PC-3 (cell line): ENCODE results near the gene MRPL11. TPM values are rescaled to one million over a fixed set of nuclear protein-coding genes. Genes with fewer than 3 reads are reported as not detected.

ENCODE experiments used
- ATAC-seq: fragments of 200-7000 bp; cut with Tn5 transposase; 2 replicates; pipeline ENCODE4 v1.9.1; 2020; ENCODE audit warnings: mild to moderate bottlenecking, moderate library complexity
- BruUV-seq: library from RNA; stranded (reverse); fragments of 400-500 nt; replicated peaks from 2 replicates; lab custom pipeline; 2021; lab: Mats Ljungman, UMichigan
- CTCF ChIA-PET: fragments of 300-600 bp; sonication (Branson Sonifier 250); formaldehyde crosslinking; loops from one replicate; lab custom pipeline; 2022; ENCODE audit warnings: antibody characterized with exemption; lab: Charles Lee
- POLR2A ChIA-PET: fragments of 300-600 bp; sonication (Branson Sonifier 250); formaldehyde crosslinking; loops from one replicate; lab custom pipeline; 2022; ENCODE audit warnings: antibody characterized with exemption; ENCODE audit not compliant: unreplicated experiment; lab: Charles Lee
- DNase-seq: peaks from one replicate; pipeline ENCODE4 v3.0.0-alpha.2; 2015
- H2AFZ ChIP-seq: fragments of 300-600 bp; sonication (generic); 2 replicates; pipeline ENCODE4 v1.6.0; 2016; ENCODE audit warnings: antibody characterized with exemption, low read length
- H3F3A ChIP-seq: fragments of 300-600 bp; sonication (generic); one replicate; pipeline ENCODE4 v1.6.0; 2017; ENCODE audit warnings: antibody characterized with exemption, low read length, control low read depth, mild to moderate bottlenecking; ENCODE audit not compliant: unreplicated experiment
- H3K27ac ChIP-seq: fragments of 300-600 bp; sonication (generic); 2 replicates; pipeline ENCODE4 v1.5.1; 2016; ENCODE audit warnings: mild to moderate bottlenecking, low read length
- H3K27me3 ChIP-seq: fragments of 300-600 bp; sonication (generic); 2 replicates; pipeline ENCODE4 v1.6.1; 2016; ENCODE audit warnings: low read length, mixed read lengths
- H3K36me3 ChIP-seq: fragments of 300-600 bp; sonication (generic); 2 replicates; pipeline ENCODE4 v1.6.1; 2016; ENCODE audit warnings: low read depth, mixed run types, low read length, mixed read lengths
- H3K4me1 ChIP-seq: fragments of 300-600 bp; sonication (generic); 2 replicates; pipeline ENCODE4 v1.5.1; 2016; ENCODE audit warnings: low read length; ENCODE audit not compliant: insufficient read depth
- H3K4me2 ChIP-seq: fragments of 300-600 bp; sonication (generic); 2 replicates; pipeline ENCODE4 v1.6.0; 2016; ENCODE audit warnings: low read length
- H3K4me3 ChIP-seq: fragments of 300-600 bp; sonication (generic); 2 replicates; pipeline ENCODE4 v1.5.1; 2016; ENCODE audit warnings: mild to moderate bottlenecking, low read length, mixed read lengths
- H3K79me2 ChIP-seq: fragments of 300-600 bp; sonication (generic); 2 replicates; pipeline ENCODE4 v1.6.1; 2017; ENCODE audit warnings: low read length, mixed read lengths
- H3K9ac ChIP-seq: fragments of 300-600 bp; sonication (generic); 2 replicates; pipeline ENCODE4 v1.6.0; 2016; ENCODE audit warnings: mild to moderate bottlenecking, low read length
- H3K9me2 ChIP-seq: fragments of 300-600 bp; sonication (generic); replicated peaks from 2 replicates; pipeline ENCODE4 v1.6.1; 2016; ENCODE audit warnings: mixed run types, low read length, mixed read lengths
- H3K9me3 ChIP-seq: fragments of 300-600 bp; sonication (generic); 2 replicates; pipeline ENCODE4 v1.6.1; 2016; ENCODE audit warnings: low read length, mixed read lengths
- H4K20me1 ChIP-seq: fragments of 300-600 bp; sonication (generic); 2 replicates; pipeline ENCODE4 v1.6.1; 2016; ENCODE audit warnings: low read length, mixed read lengths
- CTCF ChIP-seq: fragments of 300-600 bp; sonication (generic); conservative IDR thresholded peaks from 2 replicates; pipeline ENCODE4 v1.5.1; 2017; ENCODE audit warnings: antibody characterized with exemption, low read depth, mild to moderate bottlenecking, low read length
- EZH2 ChIP-seq: fragments of 300-600 bp; sonication (generic); IDR thresholded peaks from one replicate; pipeline ENCODE4 v1.6.1; 2017; ENCODE audit warnings: antibody characterized with exemption, mild to moderate bottlenecking, low read length; ENCODE audit not compliant: unreplicated experiment
- EZH2phosphoT487 ChIP-seq: fragments of 300-600 bp; sonication (generic); IDR thresholded peaks from 2 replicates; pipeline ENCODE4 v1.6.1; 2018; ENCODE audit warnings: mild to moderate bottlenecking, antibody characterized with exemption, low read length, borderline replicate concordance
- intact Hi-C: fragments of 100-400 bp; cut with micrococcal nuclease; formaldehyde crosslinking; loops from 2 replicates; pipeline ENCODE4 v1.9.0; 2023
- total RNA-seq: library from RNA; depleted of rRNA; stranded (reverse); fragments of >200 nt; gene quantifications from 2 replicates; pipeline ENCODE4 v1.2.3, GENCODE V29; 2014

The MRPL11 gene
- total RNA-seq, 1 experiment from 2014 or later: 321 TPM

GRCh38 chr11:66462010-66462409, 23.4 kb upstream of the MRPL11 start:
- CTCF ChIA-PET: no interaction called here
- intact Hi-C loops: no loop called here
- Histone ChIP-seq H4K20me1 (no peaks in the 10 kb centered on the region), H3F3A (no peaks in the 10 kb centered on the region), H3K9ac (no peak overlapping the region), H3K4me2 (no peak overlapping the region), H3K79me2 (no peaks in the 10 kb centered on the region), H3K27ac (no peak overlapping the region), H3K9me2 (no peaks in the 10 kb centered on the region), H2AFZ (no peak overlapping the region), H3K36me3 (no peaks in the 10 kb centered on the region), H3K27me3 (no peaks in the 10 kb centered on the region), H3K4me1 (peaks cover 10% of the 10 kb centered on the region), H3K4me3 (no peak overlapping the region), H3K9me3 (no peaks in the 10 kb centered on the region)
- no peak for DNase-seq
- TF ChIP-seq EZH2phosphoT487: no peak
- TF ChIP-seq EZH2: no peak
- TF ChIP-seq CTCF: no peak
- POLR2A ChIA-PET: interaction anchor here (0.6 kb wide), 1 partner anchor 29 kb away, joined by 4 read pairs; no protein-coding TSS in a partner anchor
- ATAC-seq: no peak
- BruUV-seq: no TSS peak

- BruUV-seq: no TSS peak
- Histone ChIP-seq H3K4me3 (no peak overlapping the region), H3F3A (no peaks in the 10 kb centered on the region), H3K9me3 (no peaks in the 10 kb centered on the region), H2AFZ (no peak overlapping the region), H3K27me3 (no peaks in the 10 kb centered on the region), H3K4me2 (no peak overlapping the region), H3K9ac (no peak overlapping the region), H3K9me2 (no peaks in the 10 kb centered on the region), H3K4me1 (peaks cover 15% of the 10 kb centered on the region), H3K79me2 (no peaks in the 10 kb centered on the region), H3K36me3 (no peaks in the 10 kb centered on the region), H4K20me1 (no peaks in the 10 kb centered on the region), H3K27ac (no peak overlapping the region)
- CTCF ChIA-PET: no interaction called here
- intact Hi-C loops: no loop called here
- POLR2A ChIA-PET: no interaction called here
- TF ChIP-seq EZH2 (no peak), CTCF (no peak), EZH2phosphoT487 (no peak)
- DNase-seq (no peak), ATAC-seq (no peak)
Measured at GRCh38 chr11:66459138-66459778, 20.6 kb upstream of the MRPL11 start.

- BruUV-seq: no TSS peak
- no peaks in the 10 kb centered on the region for H3K9me2 ChIP-seq
- CTCF ChIA-PET: interaction anchor here (0.6 kb wide), 1 partner anchor 10 kb away, joined by 3 read pairs; no protein-coding TSS in a partner anchor
- POLR2A ChIA-PET: no interaction called here
- no peaks in the 10 kb centered on the region for H3K79me2 ChIP-seq
- TF ChIP-seq EZH2phosphoT487 (no peak), EZH2 (no peak), CTCF (no peak)
- no peaks in the 10 kb centered on the region for H3K9me3 ChIP-seq
- H3K4me1 ChIP-seq: peaks cover 19% of the 10 kb centered on the region
- intact Hi-C loops: no loop called here
- no peak overlapping the region for H3K4me3 ChIP-seq
- no peaks in the 10 kb centered on the region for H3K36me3 ChIP-seq
- no peak overlapping the region for H3K4me2 ChIP-seq
- no peaks in the 10 kb centered on the region for H4K20me1 ChIP-seq
- ATAC-seq: no peak
- no peak overlapping the region for H2AFZ ChIP-seq
- no peak overlapping the region for H3K27ac ChIP-seq
- H3K9ac ChIP-seq: no peak overlapping the region
- DNase-seq: no peak
- H3K27me3 ChIP-seq: no peaks in the 10 kb centered on the region
- H3F3A ChIP-seq: peaks cover 5% of the 10 kb centered on the region
Measured at GRCh38 chr11:66457826-66458225, 19.2 kb upstream of the MRPL11 start.
